Gastroesophageal sphincter (tissue), 3 donors: ENCODE measurements around the gene TSPEAR.
"Not testable (repeated sequence)": the region's sequence is repeated elsewhere in the genome, so short reads cannot be mapped to it uniquely, and the experiment has no call there.

Experiments used
- EP300 ChIP-seq: sonication (generic); formaldehyde crosslinking; IDR thresholded peaks from one replicate; pipeline ENCODE4 v1.6.1; 2017; ENCODE audit warnings: antibody characterized with exemption, mild to moderate bottlenecking
- POLR2A ChIP-seq, 2 donors: fragments of 450-650 bp; IDR thresholded peaks; one replicate each; pipeline ENCODE4 v1.6.1; 2017; ENCODE audit warnings: antibody characterized with exemption in 2 of 2, mild to moderate bottlenecking in 2 of 2, moderate library complexity in 1 of 2
- POLR2AphosphoS5 ChIP-seq: sonication (generic); formaldehyde crosslinking; IDR thresholded peaks from one replicate; pipeline ENCODE4 v1.6.1; 2017; ENCODE audit warnings: antibody characterized with exemption
- TF ChIP-seq, protein P1 (sequence below), 4 experiments: fragments of 200-600 bp in 2 of 4; fragments of 450-650 bp in 2 of 4; sonication (generic) in 1 of 4; IDR thresholded peaks; one replicate each; pipeline ENCODE4 v1.5.1; 2017 to 2019; ENCODE audit warnings: antibody characterized with exemption in 4 of 4, mild to moderate bottlenecking in 2 of 4, moderate library complexity in 2 of 4

DNA sequence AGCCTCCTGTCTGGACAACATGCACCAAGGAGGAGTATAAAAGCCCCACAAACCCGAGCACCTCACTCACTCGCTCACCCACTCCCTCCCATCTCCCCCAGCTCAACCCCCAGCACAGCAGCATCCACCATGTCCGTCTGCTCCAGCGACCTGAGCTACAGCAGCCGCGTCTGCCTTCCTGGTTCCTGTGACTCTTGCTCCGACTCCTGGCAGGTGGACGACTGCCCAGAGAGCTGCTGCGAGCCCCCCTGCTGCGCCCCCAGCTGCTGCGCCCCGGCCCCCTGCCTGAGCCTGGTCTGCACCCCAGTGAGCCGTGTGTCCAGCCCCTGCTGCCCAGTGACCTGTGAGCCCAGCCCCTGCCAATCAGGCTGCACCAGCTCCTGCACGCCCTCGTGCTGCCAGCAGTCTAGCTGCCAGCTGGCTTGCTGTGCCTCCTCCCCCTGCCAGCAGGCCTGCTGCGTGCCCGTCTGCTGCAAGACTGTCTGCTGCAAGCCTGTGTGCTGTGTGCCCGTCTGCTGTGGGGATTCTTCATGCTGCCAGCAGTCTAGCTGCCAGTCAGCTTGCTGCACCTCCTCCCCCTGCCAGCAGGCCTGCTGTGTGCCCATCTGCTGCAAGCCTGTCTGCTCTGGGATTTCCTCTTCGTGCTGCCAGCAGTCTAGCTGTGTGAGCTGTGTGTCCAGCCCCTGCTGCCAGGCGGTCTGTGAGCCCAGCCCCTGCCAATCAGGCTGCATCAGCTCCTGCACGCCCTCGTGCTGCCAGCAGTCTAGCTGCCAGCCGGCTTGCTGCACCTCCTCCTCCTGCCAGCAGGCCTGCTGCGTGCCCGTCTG is 137.5 kb downstream of the TSPEAR start, which contains the start of gene KRTAP10-4:
- TF ChIP-seq, protein P1, sequence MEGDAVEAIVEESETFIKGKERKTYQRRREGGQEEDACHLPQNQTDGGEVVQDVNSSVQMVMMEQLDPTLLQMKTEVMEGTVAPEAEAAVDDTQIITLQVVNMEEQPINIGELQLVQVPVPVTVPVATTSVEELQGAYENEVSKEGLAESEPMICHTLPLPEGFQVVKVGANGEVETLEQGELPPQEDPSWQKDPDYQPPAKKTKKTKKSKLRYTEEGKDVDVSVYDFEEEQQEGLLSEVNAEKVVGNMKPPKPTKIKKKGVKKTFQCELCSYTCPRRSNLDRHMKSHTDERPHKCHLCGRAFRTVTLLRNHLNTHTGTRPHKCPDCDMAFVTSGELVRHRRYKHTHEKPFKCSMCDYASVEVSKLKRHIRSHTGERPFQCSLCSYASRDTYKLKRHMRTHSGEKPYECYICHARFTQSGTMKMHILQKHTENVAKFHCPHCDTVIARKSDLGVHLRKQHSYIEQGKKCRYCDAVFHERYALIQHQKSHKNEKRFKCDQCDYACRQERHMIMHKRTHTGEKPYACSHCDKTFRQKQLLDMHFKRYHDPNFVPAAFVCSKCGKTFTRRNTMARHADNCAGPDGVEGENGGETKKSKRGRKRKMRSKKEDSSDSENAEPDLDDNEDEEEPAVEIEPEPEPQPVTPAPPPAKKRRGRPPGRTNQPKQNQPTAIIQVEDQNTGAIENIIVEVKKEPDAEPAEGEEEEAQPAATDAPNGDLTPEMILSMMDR (IDR thresholded peaks at IDR 0.05): not testable (repeated sequence)
- not testable (repeated sequence) for TF ChIP-seq POLR2A (IDR thresholded peaks at IDR 0.05); EP300; POLR2AphosphoS5
